Neuronal stem cell (in vitro differentiated cells): ENCODE results near the gene CHERP.
"Not testable (repeated sequence)": the region's sequence is repeated elsewhere in the genome, so short reads cannot be mapped to it uniquely, and the experiment has no call there.

Experiments
- DNase-seq: peaks from one replicate; pipeline ENCODE4 v3.0.0-alpha.2; 2013; ENCODE audit warnings: low spot score
- H2AFZ ChIP-seq: one replicate; pipeline ENCODE4 v1.6.1; 2013; ENCODE audit warnings: mild to moderate bottlenecking, low read length, inconsistent platforms
- H2AK5ac ChIP-seq: 2 replicates; pipeline ENCODE4 v1.6.1; 2013; ENCODE audit warnings: low read depth, mild to moderate bottlenecking, inconsistent platforms, low read length, moderate library complexity, mixed read lengths
- H2BK120ac ChIP-seq: 2 replicates; pipeline ENCODE4 v1.6.1; 2013; ENCODE audit warnings: low read depth, mild to moderate bottlenecking, inconsistent platforms, low read length, moderate library complexity, mixed read lengths
- H2BK12ac ChIP-seq: one replicate; pipeline ENCODE4 v1.6.1; 2013; ENCODE audit warnings: low read length, inconsistent platforms
- H2BK15ac ChIP-seq: 2 replicates; pipeline ENCODE4 v1.6.1; 2013; ENCODE audit warnings: mild to moderate bottlenecking, low read length, inconsistent platforms, mixed read lengths
- H2BK5ac ChIP-seq: one replicate; pipeline ENCODE4 v1.6.1; 2013; ENCODE audit warnings: inconsistent platforms, mild to moderate bottlenecking, low read length, moderate library complexity
- H3K14ac ChIP-seq: one replicate; pipeline ENCODE4 v1.6.1; 2013; ENCODE audit warnings: low read length, inconsistent platforms
- H3K18ac ChIP-seq: 2 replicates; pipeline ENCODE4 v1.6.1; 2013; ENCODE audit warnings: low read length, inconsistent platforms
- H3K23ac ChIP-seq: 2 replicates; pipeline ENCODE4 v1.6.1; 2013; ENCODE audit warnings: low read depth, mild to moderate bottlenecking, mixed read lengths, low read length, inconsistent platforms; ENCODE audit not compliant: poor library complexity
- H3K27ac ChIP-seq: replicated peaks from 3 replicates; pipeline ENCODE4 v1.5.1; 2013; ENCODE audit warnings: low read length, inconsistent platforms
- H3K27me3 ChIP-seq, 3 experiments: 2 replicates each; pipeline ENCODE4 v1.6.1; 2013; ENCODE audit warnings: low read length in 3 of 3, mild to moderate bottlenecking in 2 of 3, inconsistent platforms in 1 of 3, low read depth in 1 of 3, mixed read lengths in 1 of 3, moderate library complexity in 1 of 3; ENCODE audit not compliant: control insufficient read depth in 3 of 3, insufficient read depth in 3 of 3
- H3K36me3 ChIP-seq, 2 donors: replicated peaks in 1 of 2; 2 replicates each; pipeline ENCODE4 v1.6.1; 2013; ENCODE audit warnings: low read length in 2 of 2; ENCODE audit not compliant: control insufficient read depth in 2 of 2, insufficient read depth in 2 of 2
- H3K4ac ChIP-seq: 2 replicates; pipeline ENCODE4 v1.6.1; 2013; ENCODE audit warnings: inconsistent platforms, mild to moderate bottlenecking, low read length, moderate library complexity
- H3K4me1 ChIP-seq, 2 donors: 1 replicate in 1 of 2; 2 replicates in 1 of 2; pipeline ENCODE4 v1.6.1; 2013; ENCODE audit warnings: low read length in 2 of 2, low read depth in 1 of 2; ENCODE audit not compliant: control insufficient read depth in 2 of 2, insufficient read depth in 1 of 2
- H3K4me2 ChIP-seq: one replicate; pipeline ENCODE4 v1.6.1; 2013; ENCODE audit warnings: mild to moderate bottlenecking, low read length, inconsistent platforms; ENCODE audit not compliant: insufficient read depth, poor library complexity, severe bottlenecking
- H3K4me3 ChIP-seq, 2 donors: 2 replicates each; pipeline ENCODE4 v1.5.1; 2013; ENCODE audit warnings: low read length in 2 of 2, mild to moderate bottlenecking in 2 of 2, inconsistent platforms in 1 of 2, moderate library complexity in 1 of 2
- H3K79me1 ChIP-seq: one replicate; pipeline ENCODE4 v1.6.1; 2013; ENCODE audit warnings: low read depth, mild to moderate bottlenecking, inconsistent platforms, low read length, moderate library complexity
- H3K9ac ChIP-seq: one replicate; pipeline ENCODE4 v1.6.1; 2013; ENCODE audit warnings: mild to moderate bottlenecking, low read depth, low read length, inconsistent platforms; ENCODE audit not compliant: poor library complexity
- H3K9me3 ChIP-seq, 2 donors: replicated peaks in 1 of 2; 2 replicates each; pipeline versions ENCODE3 to v1.6.1; 2013; ENCODE audit warnings: low read length in 2 of 2, mild to moderate bottlenecking in 2 of 2, inconsistent platforms in 1 of 2, low read depth in 1 of 2, mixed read lengths in 1 of 2, moderate library complexity in 1 of 2; ENCODE audit not compliant: control insufficient read depth in 2 of 2, insufficient read depth in 1 of 2
- H4K8ac ChIP-seq: one replicate; pipeline ENCODE4 v1.6.1; 2013; ENCODE audit warnings: low read depth, mild to moderate bottlenecking, inconsistent platforms, low read length, moderate library complexity
- H4K91ac ChIP-seq: one replicate; pipeline ENCODE4 v1.6.1; 2013; ENCODE audit warnings: low read length, low read depth, mild to moderate bottlenecking, inconsistent platforms; ENCODE audit not compliant: poor library complexity
- WGBS, 2 donors: extraction: QIAGEN DNeasy Blood & Tissue Kit; methylation state at CpG; one replicate each; pipeline ENCODE4 v1.1.7; 2013; ENCODE audit warnings: missing lambda C conversion rate in 2 of 2, mixed read lengths in 1 of 2; ENCODE audit not compliant: insufficient read length in 2 of 2, insufficient replicate concordance in 1 of 2; ENCODE audit errors: extremely low coverage in 2 of 2; 5-methylcytosine and 5-hydroxymethylcytosine counted together

The CHERP gene

GRCh38 chr19:16509141-16510061 is 32.8 kb downstream of the CHERP start:
- Histone ChIP-seq H2BK5ac (no peak overlapping the region), H3K27me3 (no peaks in the 10 kb centered on the region), H4K91ac (no peak overlapping the region), H3K14ac (no peak overlapping the region), H3K4me3 (no peak overlapping the region), H4K8ac (no peak overlapping the region), H3K4me1 (no peaks in the 10 kb centered on the region), H2BK15ac (no peak overlapping the region), H3K27ac (no peak overlapping the region), H2AFZ (no peak overlapping the region), H2BK12ac (no peak overlapping the region), H3K9me3 (no peaks in the 10 kb centered on the region), H3K23ac (no peak overlapping the region), H2AK5ac (no peak overlapping the region), H3K4me2 (no peak overlapping the region), H3K18ac (no peak overlapping the region), H2BK120ac (no peak overlapping the region), H3K9ac (no peak overlapping the region), H3K36me3 (peaks cover 21 to 70% of the 10 kb centered on the region in 2 donors), H3K4ac (no peak overlapping the region), H3K79me1 (no peaks in the 10 kb centered on the region)
- WGBS, 2 donors: no CpG with 5 or more reads among the region's 28 CpGs
- no peak for DNase-seq

- no peaks in the 10 kb centered on the region for H3K79me1 ChIP-seq
- H3K18ac ChIP-seq: no peak overlapping the region
- H4K91ac ChIP-seq: no peak overlapping the region
- no peak overlapping the region for H3K4me2 ChIP-seq
- H4K8ac ChIP-seq: no peak overlapping the region
- no peak overlapping the region for H2AFZ ChIP-seq
- WGBS, 2 donors: no CpG with 5 or more reads among the region's 5 CpGs
- no peak overlapping the region for H3K4ac ChIP-seq
- no peak overlapping the region for H2BK120ac ChIP-seq
- no peak overlapping the region for H2BK12ac ChIP-seq
- peaks cover 23 to 72% of the 10 kb centered on the region in 2 donors for H3K36me3 ChIP-seq
- no peak overlapping the region for H3K4me3 ChIP-seq
- H3K27me3 ChIP-seq: no peaks in the 10 kb centered on the region
- no peaks in the 10 kb centered on the region for H3K4me1 ChIP-seq
- no peak overlapping the region for H3K9ac ChIP-seq
- no peak overlapping the region for H2AK5ac ChIP-seq
- no peak overlapping the region for H3K14ac ChIP-seq
- no peak overlapping the region for H3K27ac ChIP-seq
- no peak overlapping the region for H2BK5ac ChIP-seq
- H3K23ac ChIP-seq: no peak overlapping the region
- DNase-seq: no peak
- H3K9me3 ChIP-seq: no peaks in the 10 kb centered on the region
- H2BK15ac ChIP-seq: no peak overlapping the region
These were observed 33.7 kb downstream of the CHERP start for GRCh38 chr19:16508546-16508945.

- WGBS, 2 donors: no CpG with 5 or more reads among the region's 6 CpGs
- H3K14ac ChIP-seq: no peak overlapping the region
- H3K9me3 ChIP-seq: no peaks in the 10 kb centered on the region
- no peaks in the 10 kb centered on the region for H3K27me3 ChIP-seq
- H2BK12ac ChIP-seq: no peak overlapping the region
- no peak overlapping the region for H4K91ac ChIP-seq
- H2BK5ac ChIP-seq: no peak overlapping the region
- DNase-seq: no peak
- H2AFZ ChIP-seq: no peak overlapping the region
- H3K4ac ChIP-seq: no peak overlapping the region
- no peak overlapping the region for H3K18ac ChIP-seq
- no peak overlapping the region for H3K9ac ChIP-seq
- no peak overlapping the region for H2BK15ac ChIP-seq
- no peaks in the 10 kb centered on the region for H3K79me1 ChIP-seq
- no peak overlapping the region for H2AK5ac ChIP-seq
- H4K8ac ChIP-seq: no peak overlapping the region
- H3K4me1 ChIP-seq: no peaks in the 10 kb centered on the region
- H3K4me2 ChIP-seq: no peak overlapping the region
- no peak overlapping the region for H3K4me3 ChIP-seq
- H3K27ac ChIP-seq: no peak overlapping the region
- no peak overlapping the region for H3K23ac ChIP-seq
- peaks cover 21 to 70% of the 10 kb centered on the region in 2 donors for H3K36me3 ChIP-seq
- no peak overlapping the region for H2BK120ac ChIP-seq
These were observed 35.3 kb downstream of the CHERP start for GRCh38 chr19:16506961-16507360.

GRCh38 chr19:16506161-16506560 is 36.1 kb downstream of the CHERP start:
- DNase-seq, H3K27me3 ChIP-seq, H3K23ac ChIP-seq, H2BK12ac ChIP-seq, H3K14ac ChIP-seq, H3K9me3 ChIP-seq, H2BK120ac ChIP-seq, H3K79me1 ChIP-seq, H3K27ac ChIP-seq, H3K4me3 ChIP-seq, H4K91ac ChIP-seq, H3K4me2 ChIP-seq, H3K4ac ChIP-seq, H2BK15ac ChIP-seq, H4K8ac ChIP-seq, H3K18ac ChIP-seq, H2BK5ac ChIP-seq, H3K9ac ChIP-seq, H2AFZ ChIP-seq, H2AK5ac ChIP-seq, H3K4me1 ChIP-seq: not testable (repeated sequence)
- no CpG with 5 or more reads among the region's 11 CpGs for WGBS, 2 donors
- H3K36me3 ChIP-seq: peaks cover 22 to 69% of the 10 kb centered on the region in 2 donors
